MM.1S (cell line): ENCODE measurements around the gene NLRP9.

Experiments
- EZH2 ChIP-seq: fragments of 300-600 bp; sonication (generic); optimal IDR thresholded peaks from 2 replicates; pipeline ENCODE3; 2017; ENCODE audit warnings: low read depth, mild to moderate bottlenecking, antibody characterized with exemption, low read length, mixed read lengths
- EZH2phosphoT487 ChIP-seq: fragments of 300-600 bp; sonication (generic); IDR thresholded peaks from 2 replicates; pipeline ENCODE4 v1.6.1; 2018; ENCODE audit warnings: antibody characterized with exemption, low read length
- TF ChIP-seq, protein P1 (sequence below): fragments of 300-600 bp; sonication (generic); IDR thresholded peaks from 2 replicates; pipeline ENCODE4 v1.5.1; 2016; ENCODE audit warnings: antibody characterized with exemption, low read length, mixed read lengths

DNA sequence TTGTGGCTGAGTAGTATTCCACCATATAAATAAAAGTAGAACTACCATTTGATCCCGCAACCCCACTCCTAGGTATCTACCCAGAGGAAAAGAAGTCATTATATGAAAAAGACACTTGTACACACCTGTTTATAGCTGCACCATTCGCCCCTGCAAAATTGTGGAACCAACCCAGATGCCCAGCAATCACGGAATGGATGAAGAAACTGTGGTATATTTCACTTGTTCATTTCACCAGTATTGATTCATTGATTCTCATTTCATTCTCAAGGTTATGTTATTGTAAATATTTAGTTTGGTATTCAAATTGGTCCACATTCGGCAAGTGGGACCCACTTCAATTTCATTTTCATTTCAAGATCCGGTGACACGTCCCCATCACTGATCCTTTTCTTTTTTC, 12.5 kb upstream of the NLRP9 start:
- TF ChIP-seq, protein P1, sequence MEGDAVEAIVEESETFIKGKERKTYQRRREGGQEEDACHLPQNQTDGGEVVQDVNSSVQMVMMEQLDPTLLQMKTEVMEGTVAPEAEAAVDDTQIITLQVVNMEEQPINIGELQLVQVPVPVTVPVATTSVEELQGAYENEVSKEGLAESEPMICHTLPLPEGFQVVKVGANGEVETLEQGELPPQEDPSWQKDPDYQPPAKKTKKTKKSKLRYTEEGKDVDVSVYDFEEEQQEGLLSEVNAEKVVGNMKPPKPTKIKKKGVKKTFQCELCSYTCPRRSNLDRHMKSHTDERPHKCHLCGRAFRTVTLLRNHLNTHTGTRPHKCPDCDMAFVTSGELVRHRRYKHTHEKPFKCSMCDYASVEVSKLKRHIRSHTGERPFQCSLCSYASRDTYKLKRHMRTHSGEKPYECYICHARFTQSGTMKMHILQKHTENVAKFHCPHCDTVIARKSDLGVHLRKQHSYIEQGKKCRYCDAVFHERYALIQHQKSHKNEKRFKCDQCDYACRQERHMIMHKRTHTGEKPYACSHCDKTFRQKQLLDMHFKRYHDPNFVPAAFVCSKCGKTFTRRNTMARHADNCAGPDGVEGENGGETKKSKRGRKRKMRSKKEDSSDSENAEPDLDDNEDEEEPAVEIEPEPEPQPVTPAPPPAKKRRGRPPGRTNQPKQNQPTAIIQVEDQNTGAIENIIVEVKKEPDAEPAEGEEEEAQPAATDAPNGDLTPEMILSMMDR, result no peak
- TF ChIP-seq EZH2phosphoT487 (no peak), EZH2 (no peak)
